SU-DHL-6 (cell line): ENCODE measurements around the gene CCDC107.

Experiments
- H2AFZ ChIP-seq: fragments of 200-600 bp; sonication (generic); 2 replicates; pipeline ENCODE4 v1.6.1; 2014; ENCODE audit warnings: low read depth, mild to moderate bottlenecking, moderate library complexity, mixed read lengths, antibody characterized with exemption, low read length; ENCODE audit not compliant: severe bottlenecking
- H3F3A ChIP-seq: fragments of 200-600 bp; shearing (Covaris generic); 2 replicates; pipeline ENCODE4 v1.6.0; 2016; ENCODE audit warnings: antibody characterized with exemption, mild to moderate bottlenecking; ENCODE audit not compliant: insufficient read depth
- H3K27ac ChIP-seq: fragments of 200-600 bp; sonication (generic); 2 replicates; pipeline ENCODE4 v1.5.1; 2016; ENCODE audit warnings: low read depth, mild to moderate bottlenecking, low read length, moderate library complexity, mixed read lengths
- H3K27me3 ChIP-seq: fragments of 200-600 bp; sonication (generic), shearing (Covaris generic); 2 replicates; pipeline ENCODE4 v1.6.0; 2014; ENCODE audit warnings: mild to moderate bottlenecking, low read length
- H3K36me3 ChIP-seq: fragments of 200-600 bp; sonication (generic); 2 replicates; pipeline ENCODE4 v1.6.1; 2014; ENCODE audit warnings: mild to moderate bottlenecking, low read length, mixed read lengths
- H3K4me2 ChIP-seq: fragments of 300-600, 200-600 bp; shearing (Covaris generic), sonication (generic); 2 replicates; pipeline ENCODE4 v1.6.0; 2014; ENCODE audit warnings: low read length, low read depth, mild to moderate bottlenecking; ENCODE audit not compliant: poor library complexity, severe bottlenecking
- H3K4me3 ChIP-seq: fragments of 200-600 bp; sonication (generic); 2 replicates; pipeline ENCODE4 v1.5.1; 2014; ENCODE audit warnings: antibody characterized with exemption, low read length, mild to moderate bottlenecking, mixed read lengths; ENCODE audit not compliant: insufficient read depth, poor library complexity, severe bottlenecking
- H3K79me2 ChIP-seq: fragments of 200-600 bp; sonication (generic); 2 replicates; pipeline ENCODE4 v1.6.1; 2014; ENCODE audit warnings: mild to moderate bottlenecking, low read length, moderate library complexity; ENCODE audit not compliant: insufficient read depth
- H3K9ac ChIP-seq: fragments of 200-600 bp; sonication (generic); 2 replicates; pipeline ENCODE4 v1.7.0; 2014; ENCODE audit warnings: mild to moderate bottlenecking, low read length
- H3K9me2 ChIP-seq: fragments of 200-600 bp; sonication (generic); replicated peaks from 2 replicates; pipeline ENCODE4 v1.6.1; 2014; ENCODE audit warnings: low read length; ENCODE audit not compliant: insufficient read depth
- H3K9me3 ChIP-seq: fragments of 200-600 bp; sonication (generic); 2 replicates; pipeline ENCODE4 v1.6.1; 2014; ENCODE audit warnings: low read length, mixed read lengths; ENCODE audit not compliant: insufficient read depth
- H4K20me1 ChIP-seq: fragments of 200-600 bp; sonication (generic); 2 replicates; pipeline ENCODE4 v1.6.1; 2014; ENCODE audit warnings: low read depth, mild to moderate bottlenecking, antibody characterized with exemption, low read length, moderate library complexity, mixed read lengths
- CTCF ChIP-seq: fragments of 200-600 bp; sonication (generic); IDR thresholded peaks from one replicate; pipeline ENCODE4 v1.5.1; 2017; ENCODE audit warnings: antibody characterized with exemption, mild to moderate bottlenecking, low read length, moderate library complexity; ENCODE audit not compliant: insufficient read depth, poor library complexity, severe bottlenecking
- EZH2phosphoT487 ChIP-seq: fragments of 200-600 bp; sonication (generic), shearing (Covaris generic); conservative IDR thresholded peaks from 2 replicates; pipeline ENCODE4 v1.6.1; 2018; ENCODE audit warnings: mild to moderate bottlenecking, antibody characterized with exemption, low read length, moderate library complexity, mixed read lengths

Gene CCDC107

GRCh38 chr9:35682520-35683315 lies 24.6 kb downstream of the CCDC107 start:
- Histone ChIP-seq H4K20me1 (no peaks in the 10 kb centered on the region), H3K27ac (no peak overlapping the region), H3K9me3 (no peaks in the 10 kb centered on the region), H3K9ac (no peak overlapping the region), H3K4me3 (no peak overlapping the region), H3K79me2 (no peaks in the 10 kb centered on the region), H2AFZ (no peak overlapping the region), H3F3A (no peaks in the 10 kb centered on the region), H3K36me3 (no peaks in the 10 kb centered on the region), H3K9me2 (no peaks in the 10 kb centered on the region), H3K4me2 (no peak overlapping the region), H3K27me3 (no peaks in the 10 kb centered on the region)
- TF ChIP-seq CTCF (no peak), EZH2phosphoT487 (no peak)

- H3K27ac ChIP-seq, result no peak overlapping the region
- H3K36me3 ChIP-seq, result no peaks in the 10 kb centered on the region
- H3K9ac ChIP-seq, result no peak overlapping the region
- no peaks in the 10 kb centered on the region for H4K20me1 ChIP-seq
- H3K4me2 ChIP-seq, result no peak overlapping the region
- no peak overlapping the region for H3K4me3 ChIP-seq
- H3K27me3 ChIP-seq, result no peaks in the 10 kb centered on the region
- H3K9me3 ChIP-seq, result no peaks in the 10 kb centered on the region
- no peaks in the 10 kb centered on the region for H3K79me2 ChIP-seq
- no peak overlapping the region for H2AFZ ChIP-seq
- H3F3A ChIP-seq, result no peaks in the 10 kb centered on the region
- no peaks in the 10 kb centered on the region for H3K9me2 ChIP-seq
- TF ChIP-seq CTCF (no peak), EZH2phosphoT487 (no peak)
Measured at GRCh38 chr9:35683323-35683722, 25.2 kb downstream of the CCDC107 start.

GRCh38 chr9:35684921-35685320 lies 26.8 kb downstream of the CCDC107 start:
- no peaks in the 10 kb centered on the region for H3K9me3 ChIP-seq
- H4K20me1 ChIP-seq, result no peaks in the 10 kb centered on the region
- no peaks in the 10 kb centered on the region for H3F3A ChIP-seq
- H3K36me3 ChIP-seq, result no peaks in the 10 kb centered on the region
- no peaks in the 10 kb centered on the region for H3K79me2 ChIP-seq
- no peaks in the 10 kb centered on the region for H3K9me2 ChIP-seq
- H2AFZ ChIP-seq, result no peak overlapping the region
- no peak for TF ChIP-seq EZH2phosphoT487
- no peak for TF ChIP-seq CTCF
- H3K4me3 ChIP-seq, result no peak overlapping the region
- H3K27me3 ChIP-seq, result no peaks in the 10 kb centered on the region
- no peak overlapping the region for H3K4me2 ChIP-seq
- no peak overlapping the region for H3K9ac ChIP-seq
- no peak overlapping the region for H3K27ac ChIP-seq
